GM12892 (cell line): ENCODE measurements around the gene CELF1.

Source experiments
- POLR2A ChIP-seq: IDR thresholded peaks from 2 replicates; pipeline ENCODE4 v1.6.1; 2011; ENCODE audit warnings: low read depth, low read length, control low read depth
- POLR2AphosphoS5 ChIP-seq: IDR thresholded peaks from 2 replicates; pipeline ENCODE4 v1.6.1; 2011; ENCODE audit warnings: low read depth, low read length, control low read depth

DNA sequence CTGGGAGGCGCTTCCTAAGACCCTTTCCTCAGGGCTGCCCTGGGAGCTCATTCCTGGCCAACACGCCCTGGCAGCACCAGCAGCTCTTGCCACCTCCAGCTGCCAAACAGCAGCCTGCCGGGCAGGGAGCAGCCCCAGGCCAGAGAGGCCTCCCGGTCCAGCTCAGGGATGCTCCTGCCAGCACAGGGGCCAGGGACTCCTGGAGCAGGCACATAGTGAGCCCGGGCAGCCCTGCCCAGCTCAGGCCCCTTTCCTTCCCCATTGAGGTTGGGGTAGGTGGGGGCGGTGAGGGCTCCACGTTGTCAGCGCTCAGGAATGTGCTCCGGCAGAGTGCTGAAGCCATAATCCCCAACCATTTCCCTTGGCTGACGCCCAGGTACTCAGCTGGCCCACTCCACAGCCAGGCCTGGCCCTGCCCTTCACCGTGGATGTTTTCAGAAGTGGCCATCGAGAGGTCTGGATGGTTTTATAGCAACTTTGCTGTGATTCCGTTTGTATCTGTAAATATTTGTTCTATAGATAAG, 136.9 kb downstream of the CELF1 start:
- TF ChIP-seq POLR2A (no peak), POLR2AphosphoS5 (peak; percentile 40)
